ENCODE results near the gene DNAAF5. TPM values are rescaled to one million over a fixed set of nuclear protein-coding genes. Genes with fewer than 3 reads are reported as not detected.
A peak's percentile ranks its signal among the peaks of the same experiment; 100 is the strongest.

Gene DNAAF5
- total and polyA plus RNA-seq, 9 of the 15 experiments (the other 6 are each of a cell fraction or from before 2014, with no cell fraction given), result 3.1 to 69.7 (median 19.1) TPM

DNA sequence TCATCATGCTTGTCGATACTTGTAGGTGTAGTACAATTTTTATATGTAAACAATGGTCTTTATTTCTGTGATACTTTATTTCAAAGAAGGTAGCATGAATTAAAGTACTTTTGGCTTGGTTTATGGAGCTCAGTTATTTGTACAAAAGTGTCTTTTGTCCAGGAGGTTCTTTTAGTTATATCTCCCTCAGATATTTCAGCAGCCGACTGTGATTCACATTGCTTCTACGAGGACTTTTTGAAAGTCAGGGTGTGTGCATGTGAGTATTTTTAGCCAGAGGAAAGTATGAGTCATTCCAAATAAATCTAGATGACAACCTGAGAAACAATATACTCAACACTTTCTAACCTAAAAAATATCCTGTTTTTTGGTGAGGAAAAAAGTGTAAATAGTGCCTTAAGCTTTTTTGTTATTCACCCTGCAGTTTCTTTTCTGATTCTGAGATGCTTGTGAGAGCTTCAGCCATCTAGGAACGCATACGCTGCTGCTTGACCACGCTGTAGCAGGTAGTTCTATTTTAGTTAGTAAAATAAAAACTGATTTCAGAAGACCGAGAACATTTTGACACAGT is 105.2 kb downstream of the DNAAF5 start (continued):
- no peak for TF ChIP-seq THAP7 (CRISPR knock-in tag; IDR thresholded peaks at IDR 0.05)
- no peak for TF ChIP-seq KHSRP (IDR thresholded peaks at IDR 0.05)
- no peak for TF ChIP-seq EWSR1 (IDR thresholded peaks at IDR 0.05; ENCODE audit: borderline replicate concordance, low read depth, partially characterized antibody)
- peak; percentile 32; the same call in 1 of the 2 replicates for TF ChIP-seq MBD2 (IDR thresholded peaks at IDR 0.05; ENCODE audit: borderline replicate concordance, low read depth)
- TF ChIP-seq RAD51 (IDR thresholded peaks at IDR 0.05; ENCODE audit: borderline replicate concordance, low read depth), result no peak
- TF ChIP-seq ARID2 (IDR thresholded peaks at IDR 0.05), result no peak
- TF ChIP-seq DDX20 (tag; IDR thresholded peaks at IDR 0.05; ENCODE audit: low read depth), result no peak
- peak; percentile 44; the same call in 1 of the 2 replicates for TF ChIP-seq VEZF1 (CRISPR knock-in tag; IDR thresholded peaks at IDR 0.05)
- TF ChIP-seq ETS1 (conservative IDR thresholded peaks at IDR 0.05; ENCODE audit: control insufficient read depth, low read depth, low read length), result no peak
- TF ChIP-seq HNRNPL (IDR thresholded peaks at IDR 0.05; ENCODE audit: low read depth, low read length), result no peak
- 0 out of 2 replicates have a peak, but pooled peaks have one; percentile 40 for TF ChIP-seq L3MBTL2 (IDR thresholded peaks at IDR 0.05)
- no peak for TF ChIP-seq PHF8 (IDR thresholded peaks at IDR 0.05; ENCODE audit: borderline replicate concordance, low read length)
- TF ChIP-seq ZNF512 (tag; IDR thresholded peaks at IDR 0.05), result no peak
- TF ChIP-seq ZEB2 (IDR thresholded peaks at IDR 0.05), result no peak
- peak; percentile 24; the same call in 1 of the 2 replicates for TF ChIP-seq PBX2 (CRISPR knock-in tag; IDR thresholded peaks at IDR 0.05; ENCODE audit: low read depth)
- peak; percentile 96 for TF ChIP-seq PBX2 (tag; conservative IDR thresholded peaks at IDR 0.05; ENCODE audit: low read depth)
- no peak for TF ChIP-seq PHF20 (IDR thresholded peaks at IDR 0.05; ENCODE audit: partially characterized antibody)
- TF ChIP-seq MYBL2 (IDR thresholded peaks at IDR 0.05; ENCODE audit: low read depth), result no peak
- no peak for TF ChIP-seq MYBL2 (CRISPR knock-in tag; IDR thresholded peaks at IDR 0.05; ENCODE audit: borderline replicate concordance)
- TF ChIP-seq NFXL1 (CRISPR knock-in tag; IDR thresholded peaks at IDR 0.05), result no peak
- TF ChIP-seq LARP7 (IDR thresholded peaks at IDR 0.05), result no peak

Data from K562 (cell line).